Esophagus muscularis mucosa (tissue), 3 donors: ENCODE data around the gene POSTN.

ENCODE experiments used
- POLR2A ChIP-seq: fragments of 450-650 bp; IDR thresholded peaks from one replicate; pipeline ENCODE4 v1.6.1; 2017; ENCODE audit warnings: antibody characterized with exemption, moderate library complexity, mild to moderate bottlenecking, low read depth
- POLR2AphosphoS5 ChIP-seq, 2 donors: sonication (generic); formaldehyde crosslinking; IDR thresholded peaks; one replicate each; pipeline ENCODE4 v1.6.1; 2017; ENCODE audit warnings: antibody characterized with exemption in 2 of 2
- TF ChIP-seq, protein P1 (sequence below), 3 experiments: fragments of 200-600 bp in 2 of 3; fragments of 450-650 bp in 1 of 3; sonication (generic) in 2 of 3; IDR thresholded peaks; one replicate each; pipeline ENCODE4 v1.5.1; 2017 to 2019; ENCODE audit warnings: antibody characterized with exemption in 3 of 3, mild to moderate bottlenecking in 2 of 3, moderate library complexity in 1 of 3

DNA sequence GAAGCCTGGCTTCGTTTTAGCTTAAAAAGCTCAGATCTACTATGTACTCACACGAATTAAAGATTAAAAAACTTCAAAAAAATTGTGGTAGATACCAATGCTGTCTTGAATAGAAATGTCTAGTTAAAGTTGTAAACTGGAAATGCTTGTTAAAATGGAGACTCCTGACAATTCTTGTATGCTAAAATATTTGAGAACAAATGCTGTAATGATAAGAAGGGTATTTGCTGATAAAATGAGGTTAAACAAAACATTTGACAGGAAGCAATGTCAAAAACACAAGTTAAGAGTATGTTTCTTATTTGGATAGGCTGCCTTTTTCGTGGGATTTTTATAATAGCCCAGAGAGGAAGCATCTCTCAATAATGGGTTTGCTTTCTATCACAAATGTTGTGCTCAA, 48.0 kb upstream of the POSTN start:
- TF ChIP-seq POLR2AphosphoS5 (IDR thresholded peaks at IDR 0.05): no peak
- TF ChIP-seq, protein P1, sequence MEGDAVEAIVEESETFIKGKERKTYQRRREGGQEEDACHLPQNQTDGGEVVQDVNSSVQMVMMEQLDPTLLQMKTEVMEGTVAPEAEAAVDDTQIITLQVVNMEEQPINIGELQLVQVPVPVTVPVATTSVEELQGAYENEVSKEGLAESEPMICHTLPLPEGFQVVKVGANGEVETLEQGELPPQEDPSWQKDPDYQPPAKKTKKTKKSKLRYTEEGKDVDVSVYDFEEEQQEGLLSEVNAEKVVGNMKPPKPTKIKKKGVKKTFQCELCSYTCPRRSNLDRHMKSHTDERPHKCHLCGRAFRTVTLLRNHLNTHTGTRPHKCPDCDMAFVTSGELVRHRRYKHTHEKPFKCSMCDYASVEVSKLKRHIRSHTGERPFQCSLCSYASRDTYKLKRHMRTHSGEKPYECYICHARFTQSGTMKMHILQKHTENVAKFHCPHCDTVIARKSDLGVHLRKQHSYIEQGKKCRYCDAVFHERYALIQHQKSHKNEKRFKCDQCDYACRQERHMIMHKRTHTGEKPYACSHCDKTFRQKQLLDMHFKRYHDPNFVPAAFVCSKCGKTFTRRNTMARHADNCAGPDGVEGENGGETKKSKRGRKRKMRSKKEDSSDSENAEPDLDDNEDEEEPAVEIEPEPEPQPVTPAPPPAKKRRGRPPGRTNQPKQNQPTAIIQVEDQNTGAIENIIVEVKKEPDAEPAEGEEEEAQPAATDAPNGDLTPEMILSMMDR (IDR thresholded peaks at IDR 0.05): no peak
- TF ChIP-seq POLR2A: no peak
